Upper lobe of left lung (tissue), 6 donors: ENCODE results near the gene LIN28A. TPM values are rescaled to one million over a fixed set of nuclear protein-coding genes. Genes with fewer than 3 reads are reported as not detected.
"Not testable (repeated sequence)": the region's sequence is repeated elsewhere in the genome, so short reads cannot be mapped to it uniquely, and the experiment has no call there.

Source experiments
- ATAC-seq, 2 donors: fragments of 200-7000 bp; cut with Tn5 transposase; one replicate each; pipeline ENCODE4 v1.9.1; 2022; ENCODE audit warnings: mild to moderate bottlenecking in 2 of 2, moderate library complexity in 2 of 2; ENCODE audit not compliant: low FRiP score in 2 of 2
- DNase-seq, 2 donors: peaks; one replicate each; pipeline ENCODE4 v3.0.0-alpha.2; 2019 to 2020
- H3K27ac ChIP-seq, 4 donors: fragments of 200-600 bp; sonication (generic); one replicate each; pipeline ENCODE4 v1.5.1; 2016 to 2019
- H3K27me3 ChIP-seq, 4 donors: fragments of 200-600 bp; sonication (generic); one replicate each; pipeline ENCODE4 v1.5.1; 2017 to 2019
- H3K36me3 ChIP-seq, 4 donors: fragments of 200-600 bp; sonication (generic); one replicate each; pipeline ENCODE4 v1.5.1; 2016 to 2019
- H3K4me1 ChIP-seq, 4 donors: fragments of 200-600 bp; sonication (generic); one replicate each; pipeline ENCODE4 v1.5.1; 2018 to 2019
- H3K4me3 ChIP-seq, 4 donors: fragments of 200-600 bp; sonication (generic); one replicate each; pipeline ENCODE4 v1.5.1; 2017 to 2019; ENCODE audit warnings: mild to moderate bottlenecking in 2 of 4, moderate library complexity in 1 of 4
- H3K9me3 ChIP-seq, 4 donors: fragments of 200-600 bp; sonication (generic); one replicate each; pipeline ENCODE4 v1.5.1; 2018 to 2019
- EP300 ChIP-seq, 4 donors: sonication (generic); formaldehyde crosslinking; IDR thresholded peaks; one replicate each; pipeline ENCODE4 v1.5.1; 2017; ENCODE audit warnings: antibody characterized with exemption in 4 of 4, control low read depth in 2 of 4
- POLR2A ChIP-seq, 4 donors: fragments of 450-650 bp; IDR thresholded peaks; one replicate each; pipeline ENCODE4 v1.5.1; 2016 to 2017; ENCODE audit warnings: antibody characterized with exemption in 4 of 4, mild to moderate bottlenecking in 2 of 4
- POLR2AphosphoS5 ChIP-seq, 2 donors: sonication (generic); formaldehyde crosslinking; IDR thresholded peaks; one replicate each; pipeline ENCODE4 v1.5.1; 2017; ENCODE audit warnings: antibody characterized with exemption in 2 of 2
- WGBS, 2 donors: methylation state at CpG; one replicate each; pipeline ENCODE4 v1.1.5; 2017 to 2018; 5-methylcytosine and 5-hydroxymethylcytosine counted together
- total RNA-seq, 6 donors: library from RNA; depleted of rRNA in 4 of 6; stranded (reverse); fragments of >200 nt in 4 of 6; gene quantifications; one replicate each; pipeline versions ENCODE4 v1.1.0 to v1.2.1, GENCODE V29; 2016 to 2021
- TF ChIP-seq, protein P1 (sequence below), 6 experiments: fragments of 450-650 bp in 4 of 6; fragments of 200-600 bp in 2 of 6; sonication (generic) in 2 of 6; IDR thresholded peaks; one replicate each; pipeline ENCODE4 v1.5.1; 2016 to 2019; ENCODE audit warnings: antibody characterized with exemption in 6 of 6
- donor health status: DM: no; HTN: no; CAD: no; lungs with moderate emphysema.
- donor health status: DM: no; HTN: yes; CAD: no; lungs with severe emphysema.

The LIN28A gene
- total RNA-seq, 6 donors from 2014 or later = 1.2 to 1.4 TPM; not detected in 4

DNA sequence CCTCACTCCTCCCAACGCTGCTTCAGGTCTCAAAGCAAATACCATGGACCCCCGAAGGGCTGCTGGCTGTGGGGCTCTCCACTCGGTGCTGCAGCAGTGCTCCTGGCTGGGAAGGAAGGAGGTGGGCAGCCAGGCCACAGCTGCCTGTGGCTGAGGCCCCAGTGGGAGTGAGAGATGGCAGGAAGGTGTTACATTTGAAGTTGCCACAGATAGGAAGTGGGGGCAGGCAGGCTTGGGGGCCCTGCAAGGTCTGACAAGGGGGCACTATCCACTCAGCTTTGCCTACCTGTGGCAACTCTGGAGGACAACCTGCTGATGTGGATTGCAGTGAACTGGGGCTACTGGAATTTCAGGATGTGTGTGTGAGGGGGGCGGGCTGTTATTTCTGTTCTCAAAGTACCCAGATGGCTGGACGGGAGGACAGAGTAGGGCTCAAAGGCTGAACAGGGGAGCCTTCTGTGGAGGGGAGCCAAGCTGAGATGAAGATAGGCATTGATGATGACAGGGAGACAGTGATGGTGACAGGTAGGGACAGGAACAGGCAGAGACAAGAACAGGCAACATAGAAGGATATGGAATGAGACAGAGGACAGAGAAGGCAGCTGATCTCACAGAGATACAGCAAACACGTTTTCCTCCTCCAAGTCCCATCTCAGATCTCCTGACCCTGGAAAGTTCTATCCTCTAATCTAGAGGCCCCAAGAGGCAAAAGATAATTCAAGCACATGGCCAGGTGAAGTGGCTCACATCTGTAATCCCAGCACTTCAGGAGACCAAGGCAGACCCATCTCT, 39.8 kb upstream of the LIN28A start:
- no peak overlapping the region for H3K27ac ChIP-seq
- ATAC-seq (no peak), DNase-seq (no peak)
- no peaks in the 10 kb centered on the region for H3K36me3 ChIP-seq
- TF ChIP-seq POLR2AphosphoS5 (IDR thresholded peaks at IDR 0.05) = no peak
- TF ChIP-seq EP300 (IDR thresholded peaks at IDR 0.05) = no peak
- TF ChIP-seq, protein P1, sequence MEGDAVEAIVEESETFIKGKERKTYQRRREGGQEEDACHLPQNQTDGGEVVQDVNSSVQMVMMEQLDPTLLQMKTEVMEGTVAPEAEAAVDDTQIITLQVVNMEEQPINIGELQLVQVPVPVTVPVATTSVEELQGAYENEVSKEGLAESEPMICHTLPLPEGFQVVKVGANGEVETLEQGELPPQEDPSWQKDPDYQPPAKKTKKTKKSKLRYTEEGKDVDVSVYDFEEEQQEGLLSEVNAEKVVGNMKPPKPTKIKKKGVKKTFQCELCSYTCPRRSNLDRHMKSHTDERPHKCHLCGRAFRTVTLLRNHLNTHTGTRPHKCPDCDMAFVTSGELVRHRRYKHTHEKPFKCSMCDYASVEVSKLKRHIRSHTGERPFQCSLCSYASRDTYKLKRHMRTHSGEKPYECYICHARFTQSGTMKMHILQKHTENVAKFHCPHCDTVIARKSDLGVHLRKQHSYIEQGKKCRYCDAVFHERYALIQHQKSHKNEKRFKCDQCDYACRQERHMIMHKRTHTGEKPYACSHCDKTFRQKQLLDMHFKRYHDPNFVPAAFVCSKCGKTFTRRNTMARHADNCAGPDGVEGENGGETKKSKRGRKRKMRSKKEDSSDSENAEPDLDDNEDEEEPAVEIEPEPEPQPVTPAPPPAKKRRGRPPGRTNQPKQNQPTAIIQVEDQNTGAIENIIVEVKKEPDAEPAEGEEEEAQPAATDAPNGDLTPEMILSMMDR (IDR thresholded peaks at IDR 0.05) = no peak
- 54 to 58% methylated on average over 6 of the region's 6 CpGs for WGBS, 2 donors
- no peaks in the 10 kb centered on the region for H3K9me3 ChIP-seq
- H3K27me3 ChIP-seq = no peaks in the 10 kb centered on the region
- peaks cover 0 to 4% (median 0%) of the 10 kb centered on the region in 4 donors for H3K4me1 ChIP-seq
- H3K4me3 ChIP-seq = no peak overlapping the region

DNA sequence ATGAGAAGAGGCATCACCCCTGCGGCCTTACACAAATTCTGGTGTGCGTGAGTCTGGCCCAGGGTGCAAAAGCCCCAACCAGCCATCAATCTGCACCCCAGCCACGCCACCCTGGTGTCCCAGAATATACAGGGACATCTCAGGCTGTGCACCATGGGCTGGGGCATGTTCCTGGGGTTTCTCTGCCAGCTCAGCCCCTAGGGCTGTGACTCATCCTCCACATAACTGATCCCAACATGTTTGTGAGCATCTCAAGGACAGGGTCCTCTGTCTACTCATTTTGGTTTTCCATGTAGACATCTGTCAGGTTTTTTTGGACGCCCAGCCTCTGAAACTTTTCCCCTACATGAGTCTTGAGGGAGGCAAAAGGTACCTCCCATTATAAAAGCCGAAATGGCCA, 38.6 kb upstream of the LIN28A start:
- Histone ChIP-seq H3K27me3 (no peaks in the 10 kb centered on the region), H3K4me3 (no peak overlapping the region), H3K36me3 (no peaks in the 10 kb centered on the region), H3K27ac (no peak overlapping the region), H3K9me3 (no peaks in the 10 kb centered on the region), H3K4me1 (peaks cover 0 to 4% (median 0%) of the 10 kb centered on the region in 4 donors)
- TF ChIP-seq EP300 (IDR thresholded peaks at IDR 0.05) (no peak), POLR2A (IDR thresholded peaks at IDR 0.05) (no peak), POLR2AphosphoS5 (IDR thresholded peaks at IDR 0.05) (no peak)
- TF ChIP-seq, protein P1 (IDR thresholded peaks at IDR 0.05) = no peak
- ATAC-seq (no peak), DNase-seq (no peak)
- 85 to 92% methylated on average over 5 of the region's 5 CpGs for WGBS, 2 donors

DNA sequence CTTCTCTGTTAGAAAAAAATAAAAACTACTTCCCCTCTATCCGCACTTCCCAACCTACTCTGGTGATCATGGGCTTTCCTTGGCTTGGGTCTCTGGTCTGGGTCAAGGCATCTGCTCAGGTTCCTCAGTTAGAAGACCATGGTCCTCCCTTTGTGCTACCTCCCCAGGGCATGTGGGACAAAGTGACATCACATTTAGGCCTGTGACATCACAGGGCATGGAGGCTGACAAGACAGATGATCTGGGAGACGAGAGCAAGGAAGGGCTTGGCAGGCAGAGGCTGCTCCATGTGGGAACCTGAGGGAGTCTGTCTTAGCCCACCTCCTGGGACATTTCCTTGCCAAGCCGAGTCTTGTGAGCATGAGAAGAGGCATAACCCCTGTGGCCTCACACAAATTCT, 38.0 kb upstream of the LIN28A start, which contains the start of gene ZNF683:
ZNF683 (minus strand) TSS at position 140 of the 400 bp plus-strand sequence. CDS start 4,179 bp downstream, outside the sequence.
- not testable (repeated sequence) for H3K27ac ChIP-seq, H3K27me3 ChIP-seq, H3K36me3 ChIP-seq, DNase-seq, H3K4me3 ChIP-seq, H3K9me3 ChIP-seq, ATAC-seq, H3K4me1 ChIP-seq
- WGBS, 2 donors = 55 to 90% methylated on average over 2 to 3 of the region's 3 CpGs

DNA sequence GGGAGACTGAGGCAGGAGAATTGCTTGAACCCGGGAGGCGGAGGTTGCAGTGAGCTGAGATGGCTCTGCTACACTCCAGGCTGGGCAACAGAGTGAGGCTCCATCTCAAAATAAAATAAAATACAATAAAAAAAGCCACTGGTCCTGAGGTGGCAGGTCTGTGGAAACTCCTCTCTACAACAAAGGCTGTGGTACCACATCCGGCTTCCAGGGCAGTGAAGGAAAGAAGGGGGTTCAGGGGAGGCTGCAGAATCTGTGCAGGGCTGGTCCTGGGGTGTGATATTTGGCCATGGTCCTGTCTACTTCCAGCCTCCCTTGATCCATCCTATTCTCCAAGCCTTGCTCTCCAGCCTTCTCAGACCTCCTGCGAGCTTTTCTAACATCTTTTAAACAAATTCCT, 37.3 kb upstream of the LIN28A start:
- Histone ChIP-seq H3K4me3 (no peak overlapping the region), H3K27ac (no peak overlapping the region), H3K4me1 (peaks cover 0 to 4% (median 0%) of the 10 kb centered on the region in 4 donors), H3K9me3 (no peaks in the 10 kb centered on the region), H3K36me3 (no peaks in the 10 kb centered on the region), H3K27me3 (no peaks in the 10 kb centered on the region)
- ATAC-seq = no peak
- no peak for DNase-seq
- 72 to 79% methylated on average over 4 of the region's 4 CpGs for WGBS, 2 donors
- TF ChIP-seq POLR2A (IDR thresholded peaks at IDR 0.05) (no peak), EP300 (IDR thresholded peaks at IDR 0.05) (no peak), POLR2AphosphoS5 (IDR thresholded peaks at IDR 0.05) (no peak)
- TF ChIP-seq, protein P1 (IDR thresholded peaks at IDR 0.05) = no peak

DNA sequence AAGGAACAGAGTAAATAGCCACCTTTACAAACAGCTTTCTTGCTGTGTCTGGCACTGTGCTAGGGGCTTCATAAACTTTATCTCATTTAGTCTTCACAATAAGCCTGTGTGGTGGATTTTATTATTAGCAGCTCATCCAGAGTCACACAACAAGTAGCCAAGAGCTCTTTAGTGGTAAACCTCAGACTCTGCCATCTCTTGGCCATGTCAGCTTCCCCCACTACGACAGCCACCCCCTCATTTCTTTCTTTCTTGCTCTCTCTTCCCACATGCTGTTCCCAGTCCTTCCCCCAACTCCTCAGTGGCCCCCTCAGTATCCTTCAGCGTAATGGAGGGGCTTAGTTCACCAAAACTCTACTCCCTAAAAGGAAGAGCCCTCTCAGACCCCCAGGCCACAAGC, 36.8 kb upstream of the LIN28A start:
- Histone ChIP-seq H3K27ac (no peak overlapping the region), H3K4me3 (no peak overlapping the region), H3K36me3 (no peaks in the 10 kb centered on the region), H3K4me1 (peaks cover 0 to 4% (median 0%) of the 10 kb centered on the region in 4 donors), H3K27me3 (no peaks in the 10 kb centered on the region), H3K9me3 (no peaks in the 10 kb centered on the region)
- 46 to 56% methylated on average over 2 of the region's 2 CpGs for WGBS, 2 donors
- no peak for TF ChIP-seq EP300 (IDR thresholded peaks at IDR 0.05)
- TF ChIP-seq, protein P1 (IDR thresholded peaks at IDR 0.05) = no peak
- no peak for TF ChIP-seq POLR2AphosphoS5 (IDR thresholded peaks at IDR 0.05)
- TF ChIP-seq POLR2A (IDR thresholded peaks at IDR 0.05) = no peak
- no peak for ATAC-seq
- no peak for DNase-seq

DNA sequence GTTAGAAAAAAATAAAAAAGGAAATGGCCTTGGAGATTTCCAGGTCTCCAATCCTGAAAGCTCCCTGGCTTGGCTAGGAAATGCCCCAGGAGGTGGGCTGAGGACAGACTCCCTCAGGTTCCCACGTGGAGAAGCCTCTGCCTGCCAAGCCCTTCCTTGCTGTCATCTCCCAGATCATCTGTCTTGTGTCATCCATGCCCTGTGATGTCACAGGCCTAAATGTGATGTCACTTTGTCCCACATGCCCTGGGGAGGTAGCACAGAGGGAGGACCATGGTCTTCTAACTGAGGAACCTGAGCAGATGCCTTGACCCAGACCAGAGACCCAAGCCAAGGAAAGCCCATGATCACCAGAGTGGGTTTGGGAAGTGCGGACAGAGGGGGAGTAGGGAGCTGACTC, 36.3 kb upstream of the LIN28A start:
- H3K36me3 ChIP-seq, H3K4me3 ChIP-seq, H3K9me3 ChIP-seq, H3K4me1 ChIP-seq, H3K27me3 ChIP-seq, DNase-seq, ATAC-seq, H3K27ac ChIP-seq: not testable (repeated sequence)
- 59% methylated on average over 2 of the region's 2 CpGs for WGBS, 2 donors
